Hepatocyte (in vitro differentiated cells): ENCODE measurements around the gene GMDS.

Experiments used
- CTCF ChIP-seq: fragments of 200-600 bp; sonication (generic); IDR thresholded peaks from 2 replicates; pipeline ENCODE4 v1.5.1; 2016; ENCODE audit warnings: antibody characterized with exemption, mild to moderate bottlenecking; ENCODE audit not compliant: poor library complexity
- EZH2 ChIP-seq: fragments of 200-600 bp; sonication (generic); IDR thresholded peaks from 2 replicates; pipeline ENCODE4 v1.6.1; 2016; ENCODE audit warnings: antibody characterized with exemption, mild to moderate bottlenecking, borderline replicate concordance
- EZH2phosphoT487 ChIP-seq: fragments of 200-600 bp; sonication (generic); IDR thresholded peaks from one replicate; pipeline ENCODE4 v1.6.1; 2018; ENCODE audit warnings: antibody characterized with exemption, mild to moderate bottlenecking, low read depth, moderate library complexity; ENCODE audit not compliant: unreplicated experiment, severe bottlenecking

- TF ChIP-seq CTCF, result no peak
- TF ChIP-seq EZH2, result no peak
- TF ChIP-seq EZH2phosphoT487, result no peak
These were observed 508.9 kb downstream of the GMDS start for GRCh38 chr6:1736346-1737105.
